Activated T-cell treated with anti-CD3 and anti-CD28 coated beads for 48 hours (primary cell): ENCODE data around the gene ABCA1.
"Not testable (repeated sequence)": the region's sequence is repeated elsewhere in the genome, so short reads cannot be mapped to it uniquely, and the experiment has no call there.

Experiments used
- DNase-seq: peaks from one replicate; pipeline ENCODE4 v3.0.0-alpha.2; 2020; ENCODE audit warnings: low read depth

The ABCA1 gene, protein sequence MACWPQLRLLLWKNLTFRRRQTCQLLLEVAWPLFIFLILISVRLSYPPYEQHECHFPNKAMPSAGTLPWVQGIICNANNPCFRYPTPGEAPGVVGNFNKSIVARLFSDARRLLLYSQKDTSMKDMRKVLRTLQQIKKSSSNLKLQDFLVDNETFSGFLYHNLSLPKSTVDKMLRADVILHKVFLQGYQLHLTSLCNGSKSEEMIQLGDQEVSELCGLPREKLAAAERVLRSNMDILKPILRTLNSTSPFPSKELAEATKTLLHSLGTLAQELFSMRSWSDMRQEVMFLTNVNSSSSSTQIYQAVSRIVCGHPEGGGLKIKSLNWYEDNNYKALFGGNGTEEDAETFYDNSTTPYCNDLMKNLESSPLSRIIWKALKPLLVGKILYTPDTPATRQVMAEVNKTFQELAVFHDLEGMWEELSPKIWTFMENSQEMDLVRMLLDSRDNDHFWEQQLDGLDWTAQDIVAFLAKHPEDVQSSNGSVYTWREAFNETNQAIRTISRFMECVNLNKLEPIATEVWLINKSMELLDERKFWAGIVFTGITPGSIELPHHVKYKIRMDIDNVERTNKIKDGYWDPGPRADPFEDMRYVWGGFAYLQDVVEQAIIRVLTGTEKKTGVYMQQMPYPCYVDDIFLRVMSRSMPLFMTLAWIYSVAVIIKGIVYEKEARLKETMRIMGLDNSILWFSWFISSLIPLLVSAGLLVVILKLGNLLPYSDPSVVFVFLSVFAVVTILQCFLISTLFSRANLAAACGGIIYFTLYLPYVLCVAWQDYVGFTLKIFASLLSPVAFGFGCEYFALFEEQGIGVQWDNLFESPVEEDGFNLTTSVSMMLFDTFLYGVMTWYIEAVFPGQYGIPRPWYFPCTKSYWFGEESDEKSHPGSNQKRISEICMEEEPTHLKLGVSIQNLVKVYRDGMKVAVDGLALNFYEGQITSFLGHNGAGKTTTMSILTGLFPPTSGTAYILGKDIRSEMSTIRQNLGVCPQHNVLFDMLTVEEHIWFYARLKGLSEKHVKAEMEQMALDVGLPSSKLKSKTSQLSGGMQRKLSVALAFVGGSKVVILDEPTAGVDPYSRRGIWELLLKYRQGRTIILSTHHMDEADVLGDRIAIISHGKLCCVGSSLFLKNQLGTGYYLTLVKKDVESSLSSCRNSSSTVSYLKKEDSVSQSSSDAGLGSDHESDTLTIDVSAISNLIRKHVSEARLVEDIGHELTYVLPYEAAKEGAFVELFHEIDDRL (N-terminal part only)

DNA sequence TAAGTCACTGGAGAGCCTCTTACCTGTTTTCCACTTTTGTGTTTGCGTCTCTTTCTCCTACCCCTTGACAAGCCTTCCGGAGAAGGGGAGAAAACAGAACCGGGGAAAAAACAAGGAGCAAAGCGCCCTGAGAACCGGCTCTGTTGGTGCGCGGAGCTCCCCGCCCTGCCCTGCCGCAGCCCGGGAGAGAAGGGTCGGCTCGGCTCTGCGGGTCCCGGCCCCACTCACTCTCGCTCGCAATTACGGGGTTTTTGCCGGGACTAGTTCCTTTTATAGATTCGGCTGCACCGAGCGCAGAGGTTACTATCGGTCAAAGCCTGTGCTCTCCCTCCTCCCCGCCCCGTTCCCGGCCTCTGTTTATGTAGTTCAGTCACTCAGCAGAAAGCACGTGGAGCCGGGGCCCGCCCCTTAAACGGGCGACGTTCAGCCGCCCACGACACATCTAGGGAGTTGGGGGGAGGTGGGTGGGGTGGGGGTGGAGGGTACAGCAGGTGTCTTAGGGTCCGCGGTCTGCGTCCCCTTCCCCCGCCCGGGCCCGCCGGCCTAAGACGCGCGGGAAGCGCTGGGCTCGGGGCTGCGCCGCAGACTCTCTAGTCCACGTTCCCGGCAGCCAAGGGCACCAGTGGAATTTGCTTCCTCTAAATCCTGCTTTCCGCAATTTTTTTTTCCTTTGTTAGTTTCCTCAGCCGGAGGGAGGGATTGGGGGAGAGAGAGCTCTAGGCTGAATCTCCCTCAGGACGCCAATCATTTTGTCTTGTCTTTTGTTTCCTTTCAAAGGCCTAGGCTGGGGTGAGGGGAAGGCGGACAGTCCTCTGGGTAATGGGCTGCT lies at the start of gene ABCA1:
ABCA1 (minus strand) TSS at position 244 of the 829 bp plus-strand sequence. CDS start 24,476 bp downstream, outside the sequence.
- DNase-seq, result peak; percentile 73

DNA sequence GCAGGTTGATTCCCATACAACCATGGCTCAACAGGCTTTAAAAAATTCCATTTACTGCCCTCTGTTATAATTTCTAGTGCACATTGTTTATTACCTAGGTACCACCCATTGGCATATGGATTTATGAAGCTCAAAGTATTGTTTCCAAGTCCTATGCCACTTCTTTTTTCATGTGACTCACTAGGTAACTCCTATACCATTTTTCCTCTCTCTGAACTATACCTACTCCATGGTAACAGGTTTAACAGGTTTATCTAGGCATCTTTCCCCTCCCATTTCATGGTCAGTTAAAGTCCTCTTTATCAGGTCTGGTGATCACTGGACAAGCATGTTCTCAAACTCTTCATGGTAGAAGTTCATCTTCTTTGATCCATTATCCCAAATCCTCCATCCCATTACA lies 49.6 kb upstream of the ABCA1 start:
- DNase-seq, result no peak

DNA sequence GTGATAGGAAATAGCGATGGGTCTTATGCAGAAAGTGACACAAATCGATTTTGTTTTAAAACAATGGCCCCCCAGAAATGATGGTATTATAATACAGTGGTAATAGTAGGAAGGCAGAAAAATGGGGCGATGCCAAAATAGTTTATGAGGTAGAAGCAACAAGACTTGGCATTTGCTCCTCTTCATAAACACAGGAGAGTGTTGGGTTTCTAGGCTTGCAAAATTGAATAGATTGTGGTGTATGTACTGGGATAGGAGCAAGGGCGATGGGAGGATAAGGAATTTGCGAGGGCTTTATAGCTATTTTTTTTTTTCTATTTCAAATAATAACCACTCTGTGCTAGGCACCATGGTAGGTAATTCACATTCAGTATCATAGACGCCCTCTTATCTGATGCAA lies 49.2 kb upstream of the ABCA1 start:
- no peak for DNase-seq

DNA sequence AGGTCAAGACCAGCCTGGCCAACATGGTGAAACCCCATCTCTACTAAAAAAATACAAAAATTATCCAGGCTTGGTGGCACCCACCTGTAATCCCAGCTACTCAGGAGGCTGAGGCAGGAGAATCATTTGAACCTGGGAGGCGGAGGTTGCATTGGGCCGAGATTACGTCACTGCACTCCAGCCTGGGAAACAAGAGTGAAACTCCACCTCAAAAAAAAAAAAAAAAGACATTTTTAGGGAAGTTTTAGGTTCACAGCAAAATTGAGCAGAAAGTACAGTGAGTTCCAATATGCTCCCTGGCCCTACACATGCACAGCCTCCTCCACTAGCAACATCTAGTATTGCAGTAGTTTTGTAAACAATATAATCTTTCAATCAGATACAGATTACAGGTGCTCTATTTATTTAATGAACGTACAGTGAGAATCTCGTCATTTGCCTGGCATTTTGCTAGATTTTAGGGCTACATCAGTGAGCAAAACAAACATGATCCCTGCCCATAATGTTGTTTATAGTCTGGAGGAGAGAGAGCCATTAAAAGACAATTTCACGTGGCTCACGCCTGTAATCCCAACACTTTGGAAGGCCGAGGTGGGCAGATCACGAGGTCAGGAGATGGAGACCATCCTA lies 48.1 kb upstream of the ABCA1 start:
- not testable (repeated sequence) for DNase-seq

DNA sequence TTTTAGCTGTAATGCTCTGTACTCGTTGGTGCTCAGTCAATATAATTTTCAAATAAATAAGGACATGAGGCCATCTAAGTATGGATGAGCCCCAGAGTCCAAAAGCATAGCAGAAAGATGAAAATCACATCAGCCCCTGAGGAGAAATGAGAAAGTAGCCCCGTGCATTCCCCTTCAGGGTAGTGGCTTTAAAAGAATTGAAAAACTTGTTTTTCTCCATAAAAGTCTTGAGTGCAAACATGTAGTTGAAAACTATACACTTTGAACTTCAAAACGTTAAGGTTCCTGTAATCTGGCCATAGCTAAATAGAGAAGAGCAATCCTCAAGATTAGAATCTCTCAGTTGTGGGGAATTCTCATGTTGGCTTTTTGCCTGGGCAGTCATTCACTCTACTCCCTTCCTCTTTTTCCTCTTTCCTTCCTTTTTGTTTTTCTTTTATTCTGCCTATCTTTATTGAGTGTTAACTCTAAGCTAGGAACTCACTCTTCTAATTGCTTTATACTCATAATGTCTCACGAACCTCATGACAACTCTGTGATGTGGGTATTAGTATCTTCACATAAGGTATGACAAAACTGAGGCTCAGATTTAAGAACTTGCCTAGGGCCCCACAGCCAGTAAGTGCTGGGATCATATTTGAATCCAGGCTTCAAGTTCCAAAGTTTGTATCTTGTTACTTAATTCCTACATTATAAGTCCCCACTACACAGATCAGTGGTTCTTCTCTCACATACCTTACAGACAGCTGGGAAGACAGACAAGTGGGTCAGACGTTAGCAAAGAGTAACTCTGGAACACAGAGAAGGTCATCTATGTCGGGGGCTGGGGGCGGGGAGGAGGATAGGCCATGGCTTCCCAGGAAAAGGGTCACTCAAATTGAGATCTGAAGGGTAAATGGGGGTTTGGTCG lies 46.4 kb upstream of the ABCA1 start:
- DNase-seq, result no peak

DNA sequence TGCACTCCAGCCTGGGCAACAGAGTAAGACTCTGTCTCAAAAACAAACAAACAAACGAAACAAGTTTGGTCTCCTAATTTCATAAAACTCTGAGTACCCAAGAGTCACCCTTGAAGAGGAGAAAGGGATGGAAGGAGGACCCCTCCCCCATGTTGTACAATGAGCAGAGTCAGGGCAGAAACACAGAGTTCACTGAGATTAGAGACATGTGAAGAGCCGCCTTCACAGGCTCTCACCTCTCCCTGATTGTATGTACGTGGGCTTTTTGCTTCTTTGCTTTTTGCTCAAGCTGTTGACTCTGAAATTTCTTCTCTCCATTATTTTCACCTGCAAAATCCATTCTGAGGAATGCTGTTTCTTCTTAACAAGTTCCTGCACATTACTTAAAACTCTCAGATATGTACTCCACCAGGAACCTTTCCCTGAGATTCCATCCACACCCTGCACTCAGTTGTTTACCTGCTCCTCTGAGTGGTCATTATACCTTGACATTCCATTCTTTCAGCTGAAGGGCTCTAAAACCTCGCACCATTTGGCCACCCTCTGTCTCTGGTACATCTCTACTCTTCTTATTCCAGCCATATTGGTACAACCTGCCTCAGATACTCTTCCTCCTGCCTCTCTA lies 44.4 kb upstream of the ABCA1 start:
- DNase-seq, result no peak

DNA sequence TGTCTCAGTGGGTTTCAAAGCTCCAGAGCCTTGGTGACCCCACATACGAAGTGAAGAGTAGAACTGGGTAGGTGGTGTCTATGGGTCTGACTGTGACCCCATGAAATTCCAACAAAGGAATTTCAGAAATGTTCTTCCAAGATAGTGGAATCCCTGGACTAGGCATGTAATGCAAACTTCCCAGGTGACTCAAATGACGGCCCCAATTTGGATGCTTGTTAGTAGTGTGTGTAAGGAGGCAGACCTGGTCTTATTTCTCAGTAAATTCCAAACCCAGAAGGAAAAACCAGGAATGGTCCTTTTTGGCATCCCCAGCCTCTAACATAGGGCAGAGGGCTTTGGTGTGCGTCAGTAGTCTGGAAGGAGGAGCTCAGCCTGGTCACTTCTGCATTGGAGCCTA lies 43.6 kb upstream of the ABCA1 start:
- no peak for DNase-seq

DNA sequence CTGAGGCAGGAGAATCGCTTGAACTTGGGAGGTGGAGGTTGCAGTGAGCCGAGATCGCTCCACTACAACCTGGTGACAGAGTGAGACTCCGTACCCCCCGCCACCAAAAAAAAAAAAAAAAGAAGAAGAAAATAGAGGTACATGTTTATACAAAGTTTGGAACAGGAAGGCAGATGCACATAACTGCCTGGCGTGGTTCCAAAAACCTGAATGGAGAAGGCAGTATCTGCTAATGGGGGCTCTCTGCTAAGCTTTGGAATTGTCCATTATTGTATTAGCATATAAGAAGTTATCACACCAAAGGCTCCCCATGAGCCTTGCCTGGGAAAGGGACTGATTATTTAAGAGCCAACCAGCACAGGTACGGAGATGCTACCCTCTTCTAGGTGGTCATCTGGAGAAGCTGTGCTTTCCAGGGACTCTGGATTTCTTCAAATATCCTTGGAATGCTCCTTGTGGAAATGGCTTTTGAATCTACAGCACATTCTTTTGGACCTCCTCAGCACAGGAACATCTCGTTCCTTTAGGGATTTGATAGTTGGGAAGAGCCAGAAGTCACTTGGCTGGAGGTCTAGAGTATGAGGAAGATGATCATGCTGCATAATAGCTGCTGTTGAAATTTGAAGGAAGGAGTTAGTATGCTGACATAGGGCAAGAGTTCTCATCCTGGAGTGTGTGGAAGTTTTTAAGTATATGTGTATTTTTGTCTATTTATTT lies 42.5 kb upstream of the ABCA1 start:
- no peak for DNase-seq

DNA sequence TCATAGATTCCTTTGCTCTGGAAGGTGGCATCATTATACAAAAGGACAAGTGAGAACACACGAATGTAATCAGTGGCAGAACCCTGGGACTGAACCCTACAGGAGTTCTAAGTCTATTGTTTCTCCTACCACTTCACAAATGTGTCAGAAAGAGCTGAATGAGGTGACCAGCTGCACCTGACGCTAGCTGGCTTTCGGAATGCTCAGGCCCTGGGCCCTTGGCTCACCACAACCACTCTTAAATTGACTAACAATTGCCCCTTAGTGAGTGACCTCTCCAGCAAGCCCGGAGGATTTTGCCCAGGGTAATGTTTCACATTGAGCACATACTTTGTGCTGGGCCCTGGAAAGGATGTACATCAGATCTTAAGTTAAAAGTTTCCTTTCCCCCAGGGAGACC lies 41.2 kb upstream of the ABCA1 start:
- no peak for DNase-seq

DNA sequence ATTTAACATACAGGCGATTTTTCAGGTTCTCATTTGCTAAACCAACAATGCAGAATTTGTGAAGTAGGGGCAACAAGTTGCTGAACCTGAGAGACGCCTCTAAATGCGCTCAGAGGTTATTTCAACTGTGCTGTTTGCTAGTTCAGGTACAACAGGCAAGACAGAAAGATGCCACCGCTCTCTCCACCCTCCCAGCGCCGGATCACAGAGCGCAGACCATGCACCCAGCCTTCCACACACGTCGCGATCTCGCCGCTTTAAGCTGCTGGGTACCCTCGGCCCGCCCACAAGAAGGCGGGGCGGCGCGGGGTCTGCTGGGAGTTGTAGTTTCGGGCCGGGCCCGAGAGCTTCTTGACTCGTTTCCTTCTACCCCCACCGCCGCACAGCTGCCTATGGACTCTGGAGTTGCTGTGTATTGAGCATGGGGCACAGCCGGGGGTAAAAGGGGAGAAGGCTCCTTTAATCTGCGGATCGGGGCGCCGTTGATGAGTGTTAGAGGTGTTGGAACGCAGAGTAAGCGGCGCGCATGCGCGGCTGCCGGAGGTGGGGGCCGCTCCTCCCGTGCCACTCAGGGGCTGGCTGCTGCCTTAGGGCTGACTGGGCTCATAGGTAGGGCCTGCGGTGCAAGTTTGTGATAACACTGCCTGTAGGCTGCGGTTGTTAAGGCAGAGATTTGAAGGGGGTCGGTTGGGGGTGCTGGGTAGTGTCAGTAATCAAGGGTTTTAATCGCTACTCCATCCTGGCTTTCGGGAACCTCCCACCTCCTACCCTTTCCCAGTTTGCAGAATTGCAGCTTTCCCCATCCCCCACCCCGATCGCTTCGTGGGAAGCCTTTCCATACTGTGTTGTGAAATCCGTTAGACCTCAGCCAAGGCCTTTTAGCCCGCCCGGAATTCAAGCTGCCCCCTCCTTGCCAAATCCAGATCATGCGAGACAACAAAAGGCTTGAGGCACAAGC lies 40.3 kb upstream of the ABCA1 start:
- peak; percentile 85 for DNase-seq

DNA sequence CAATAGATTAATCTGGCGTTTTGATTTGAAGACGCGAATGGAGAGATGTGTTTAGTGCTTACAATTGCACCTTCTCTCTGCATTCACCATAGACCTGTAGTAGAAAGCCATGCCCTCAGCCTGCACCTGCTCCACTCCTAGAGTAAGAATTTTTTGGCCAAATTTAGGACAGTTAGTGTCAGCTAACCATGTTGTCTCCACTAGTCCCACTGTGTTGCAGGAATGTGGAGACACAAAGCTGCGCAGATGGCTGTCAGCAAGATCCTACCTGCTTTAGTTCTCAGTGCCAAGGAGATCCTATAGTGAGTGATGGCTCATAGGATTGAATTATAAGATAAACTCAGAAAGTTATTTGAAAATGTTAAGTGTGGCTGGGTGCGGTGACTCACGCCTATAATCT lies 35.1 kb upstream of the ABCA1 start:
- DNase-seq, result no peak

DNA sequence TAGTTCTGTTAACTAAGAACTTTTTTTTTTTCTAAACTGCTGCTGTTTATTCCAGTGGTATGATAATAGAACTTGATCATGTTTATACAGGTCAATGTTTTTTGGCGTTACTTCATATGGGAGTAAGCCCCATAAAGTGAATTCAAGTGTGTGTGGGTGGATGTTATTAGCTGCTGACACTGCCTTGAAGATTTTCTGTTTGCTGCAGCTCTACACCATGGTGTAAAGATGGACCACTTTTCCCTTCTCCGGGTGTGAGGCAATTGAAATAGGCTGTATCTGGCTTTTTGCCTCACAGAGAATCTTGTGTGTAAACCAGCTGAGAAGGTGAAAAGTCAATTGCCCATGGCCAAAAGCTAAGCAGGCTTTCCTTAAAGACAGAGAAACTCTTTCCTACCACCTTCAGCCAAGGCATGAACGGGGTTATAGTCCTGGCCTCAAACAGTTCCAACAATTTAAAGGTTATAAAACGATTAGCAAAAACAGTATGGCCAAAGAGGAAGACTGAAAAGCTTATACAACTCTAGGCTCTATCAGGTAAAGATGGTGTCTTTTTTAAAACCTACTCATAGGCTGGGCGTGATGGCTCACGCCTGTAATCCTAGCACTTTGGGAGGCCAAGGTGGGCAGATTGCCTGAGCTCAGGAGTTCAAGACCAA lies 33.9 kb upstream of the ABCA1 start:
- no peak for DNase-seq

DNA sequence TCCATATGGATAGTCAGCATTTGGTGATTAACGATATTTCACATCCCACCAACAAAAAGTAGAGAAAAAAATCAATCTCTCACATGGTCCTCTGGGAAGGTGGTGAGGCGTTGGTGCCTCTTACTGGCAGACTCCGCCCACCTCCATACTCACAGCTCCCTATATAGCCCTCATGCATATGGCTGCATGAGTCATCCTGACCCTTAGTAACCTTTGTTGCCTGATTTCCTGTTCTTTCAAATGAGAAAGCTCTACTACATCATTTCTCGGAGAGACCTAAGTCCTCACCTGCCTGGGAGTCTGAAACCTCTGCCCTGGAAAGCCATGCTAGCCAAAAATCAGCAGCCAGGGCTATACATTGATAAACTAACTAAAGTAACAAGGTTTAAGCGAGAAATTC lies 33.3 kb upstream of the ABCA1 start:
- peak; percentile 49 for DNase-seq

DNA sequence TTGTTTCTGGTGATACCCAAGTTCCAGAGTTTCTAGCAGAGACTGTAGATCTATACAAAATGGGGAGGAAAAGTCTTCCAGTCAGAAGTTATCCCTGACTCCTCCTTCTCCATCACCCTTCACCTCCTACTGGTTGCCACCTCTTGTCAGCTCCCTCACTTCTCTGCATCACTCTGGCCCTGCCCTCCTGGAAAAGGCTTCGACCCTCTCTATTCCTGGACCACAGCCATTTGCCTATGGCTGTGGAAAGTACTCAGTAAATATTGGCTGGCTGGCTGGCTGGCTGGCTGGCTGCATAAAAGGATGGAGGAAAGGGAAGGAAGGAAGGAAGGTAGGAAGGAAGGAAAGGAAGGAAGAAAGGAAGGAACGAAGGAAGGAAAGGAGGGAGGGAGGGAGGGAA lies 32.7 kb upstream of the ABCA1 start:
- no peak for DNase-seq

DNA sequence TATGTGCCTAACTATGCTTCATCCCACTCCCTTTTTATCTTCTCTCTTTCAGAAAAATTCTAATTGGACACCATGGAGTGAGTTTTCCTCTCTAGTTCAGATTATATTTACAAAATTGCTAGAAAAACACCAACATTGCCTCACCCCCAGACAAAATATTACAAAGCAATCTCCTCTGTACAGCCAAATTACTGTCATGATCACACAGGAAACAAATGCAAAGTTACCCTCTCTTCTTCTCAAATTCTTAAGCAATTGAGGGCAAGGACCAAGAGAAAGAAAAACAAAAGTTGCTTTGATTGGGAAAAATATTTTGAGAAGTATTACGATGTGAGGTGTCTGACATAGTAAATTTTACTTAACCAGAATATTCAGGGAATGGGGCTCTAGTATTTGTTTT lies 30.8 kb upstream of the ABCA1 start:
- no peak for DNase-seq

DNA sequence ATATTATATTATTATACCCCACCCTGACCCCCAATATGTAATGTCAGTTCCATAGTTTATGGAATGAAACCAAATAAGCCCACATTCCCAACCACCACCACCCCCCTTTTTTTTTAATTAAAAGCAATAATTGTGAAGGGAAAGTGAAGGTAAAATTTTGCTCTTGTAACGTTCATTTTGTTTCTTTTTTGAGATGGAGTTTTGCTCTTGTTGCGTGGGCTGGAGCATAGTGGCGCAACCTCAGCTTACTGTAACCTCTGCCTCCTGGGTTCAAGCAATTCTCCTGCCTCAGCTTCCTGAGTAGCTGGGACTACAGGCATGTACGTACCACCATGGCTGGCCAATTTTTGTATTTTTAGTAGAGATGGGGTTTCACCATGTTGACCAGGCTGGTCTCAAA lies 30.1 kb upstream of the ABCA1 start:
- not testable (repeated sequence) for DNase-seq

DNA sequence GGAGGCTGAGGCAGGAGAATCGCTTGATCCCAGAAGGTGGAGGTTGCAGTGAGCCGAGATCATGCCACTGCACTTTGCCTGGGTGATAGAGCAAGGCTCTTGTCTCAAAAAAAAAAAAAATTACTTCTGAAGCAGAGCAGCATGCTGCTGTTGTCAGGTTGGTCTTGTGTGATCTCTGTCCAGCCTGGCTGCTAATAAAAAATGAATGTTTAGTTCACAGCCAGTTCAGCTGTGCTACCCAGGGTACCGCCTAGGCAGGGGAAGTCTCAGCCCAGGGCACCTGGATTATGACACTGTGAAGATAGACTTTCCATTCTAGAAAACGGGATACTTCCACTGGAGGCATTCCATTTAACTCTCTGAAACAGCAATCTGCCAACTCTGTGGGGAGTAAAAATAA lies 23.5 kb upstream of the ABCA1 start:
- DNase-seq, result no peak
